HCT116 (cell line): Measurements from ENCODE around the gene COASY. TPM values are rescaled to one million over a fixed set of nuclear protein-coding genes. Genes with fewer than 3 reads are reported as not detected.

ENCODE experiments used
- microRNA-seq: library from miRNA; unstranded; fragments of <30 nt; microRNA quantifications from one replicate; pipeline ENCODE4, GENCODE V29; 2016; ENCODE audit warnings: borderline number of aligned reads
- total RNA-seq: library from RNA; stranded (reverse); gene quantifications from one replicate; pipeline ENCODE4 v1.2.1, GENCODE V29; 2021; ENCODE audit not compliant: unreplicated experiment

COASY gene
- total RNA-seq, 1 experiment from 2014 or later = 137 TPM

Small RNA genes within 50 kb of the gene (microRNA-seq; reads per million reads assigned to microRNA genes)
- gene MIR5010 = 27.0 reads per million, percentile 47 among the genes with 10 or more reads in this experiment

Other genes with a start within 250 kb of the COASY start
- 61.0 TPM for gene STAT3, start 173.7 kb upstream of the COASY start, total RNA-seq
- 79.7 TPM for gene CAVIN1, start 138.9 kb upstream of the COASY start, total RNA-seq
- gene ATP6V0A1, start 103.3 kb upstream of the COASY start, total RNA-seq = 65.2 TPM
- 17.7 TPM for gene NAGLU, start 25.9 kb upstream of the COASY start, total RNA-seq
- gene HSD17B1, start 9.2 kb upstream of the COASY start, total RNA-seq = 1.4 TPM
- 47.9 TPM for gene MLX, start 5.0 kb downstream of the COASY start, total RNA-seq
- gene PSMC3IP, start 15.6 kb downstream of the COASY start, total RNA-seq = 24.3 TPM
- gene RETREG3, start 47.2 kb downstream of the COASY start, total RNA-seq = 38.5 TPM
- 139 TPM for gene TUBG1, start 47.5 kb downstream of the COASY start, total RNA-seq
- 20.9 TPM for gene TUBG2, start 97.1 kb downstream of the COASY start, total RNA-seq
- gene PLEKHH3, start 114.8 kb downstream of the COASY start, total RNA-seq = 66.3 TPM
- gene CCR10, start 119.7 kb downstream of the COASY start, total RNA-seq = 0.66 TPM
- 6.4 TPM for gene CNTNAP1, start 120.4 kb downstream of the COASY start, total RNA-seq
- 29.3 TPM for gene EZH1, start 182.9 kb downstream of the COASY start, total RNA-seq
- not detected for gene RAMP2, start 199.1 kb downstream of the COASY start, total RNA-seq
- 57.0 TPM for gene VPS25, start 211.3 kb downstream of the COASY start, total RNA-seq
- 4.5 TPM for gene WNK4, start 218.5 kb downstream of the COASY start, total RNA-seq
- gene COA3, start 236.6 kb downstream of the COASY start, total RNA-seq = 37.1 TPM
- not detected for gene CNTD1, start 236.7 kb downstream of the COASY start, total RNA-seq